Fibroblast of skin of right quadriceps (primary cell): Measurements from ENCODE around the gene RIIAD1.
"Not testable (repeated sequence)": the region's sequence is repeated elsewhere in the genome, so short reads cannot be mapped to it uniquely, and the experiment has no call there.

Experiments
- DNase-seq: peaks from one replicate; pipeline ENCODE4 v3.0.0-alpha.2; 2013

The RIIAD1 gene

GRCh38 chr1:151711044-151711800, 10.1 kb upstream of the RIIAD1 start:
- DNase-seq, result no peak

GRCh38 chr1:151711951-151712350, 9.4 kb upstream of the RIIAD1 start:
- no peak for DNase-seq

- no peak for DNase-seq
Measured at GRCh38 chr1:151713044-151713443, 8.3 kb upstream of the RIIAD1 start.

- no peak for DNase-seq
Measured at GRCh38 chr1:151713874-151714273, 7.4 kb upstream of the RIIAD1 start.

- no peak for DNase-seq
Measured at GRCh38 chr1:151714820-151715725, 6.2 kb upstream of the RIIAD1 start.

- DNase-seq, result no peak
Measured at GRCh38 chr1:151715726-151716404, 5.5 kb upstream of the RIIAD1 start.

GRCh38 chr1:151716405-151716762, 4.9 kb upstream of the RIIAD1 start:
- DNase-seq, result no peak

GRCh38 chr1:151716771-151717631, 4.3 kb upstream of the RIIAD1 start, which contains the start of gene CELF3:
TSS of gene CELF3 (minus strand) at chr1:151716803. CDS start at chr1:151716020, 783 bp downstream.
- DNase-seq, result no peak

- no peak for DNase-seq
Measured at GRCh38 chr1:151718011-151718431, 3.3 kb upstream of the RIIAD1 start.

- no peak for DNase-seq
Measured at GRCh38 chr1:151718666-151719065, 2.7 kb upstream of the RIIAD1 start.

GRCh38 chr1:151720125-151720524, 1.2 kb upstream of the RIIAD1 start:
- DNase-seq, result no peak

- no peak for DNase-seq
Measured at GRCh38 chr1:151720554-151720953, 768 bp upstream of the RIIAD1 start.

- no peak for DNase-seq
Measured at GRCh38 chr1:151721788-151722510, 627 bp downstream of the RIIAD1 start.

GRCh38 chr1:151723726-151724370, 2.5 kb downstream of the RIIAD1 start:
- no peak for DNase-seq

GRCh38 chr1:151728151-151729054, 7.1 kb downstream of the RIIAD1 start:
- peak; percentile 66 for DNase-seq

- DNase-seq, result no peak
Measured at GRCh38 chr1:151729157-151729965, 8.0 kb downstream of the RIIAD1 start.

GRCh38 chr1:151729966-151730291, 8.6 kb downstream of the RIIAD1 start:
- no peak for DNase-seq

- no peak for DNase-seq
Measured at GRCh38 chr1:151733126-151733525, 11.8 kb downstream of the RIIAD1 start.

- not testable (repeated sequence) for DNase-seq
Measured at GRCh38 chr1:151733995-151734394, 12.7 kb downstream of the RIIAD1 start.
